Measurements from ENCODE around the gene STAMBP.
A peak's percentile ranks its signal among the peaks of the same experiment; 100 is the strongest.
"Not testable (repeated sequence)": the region's sequence is repeated elsewhere in the genome, so short reads cannot be mapped to it uniquely, and the experiment has no call there.

The STAMBP gene

DNA sequence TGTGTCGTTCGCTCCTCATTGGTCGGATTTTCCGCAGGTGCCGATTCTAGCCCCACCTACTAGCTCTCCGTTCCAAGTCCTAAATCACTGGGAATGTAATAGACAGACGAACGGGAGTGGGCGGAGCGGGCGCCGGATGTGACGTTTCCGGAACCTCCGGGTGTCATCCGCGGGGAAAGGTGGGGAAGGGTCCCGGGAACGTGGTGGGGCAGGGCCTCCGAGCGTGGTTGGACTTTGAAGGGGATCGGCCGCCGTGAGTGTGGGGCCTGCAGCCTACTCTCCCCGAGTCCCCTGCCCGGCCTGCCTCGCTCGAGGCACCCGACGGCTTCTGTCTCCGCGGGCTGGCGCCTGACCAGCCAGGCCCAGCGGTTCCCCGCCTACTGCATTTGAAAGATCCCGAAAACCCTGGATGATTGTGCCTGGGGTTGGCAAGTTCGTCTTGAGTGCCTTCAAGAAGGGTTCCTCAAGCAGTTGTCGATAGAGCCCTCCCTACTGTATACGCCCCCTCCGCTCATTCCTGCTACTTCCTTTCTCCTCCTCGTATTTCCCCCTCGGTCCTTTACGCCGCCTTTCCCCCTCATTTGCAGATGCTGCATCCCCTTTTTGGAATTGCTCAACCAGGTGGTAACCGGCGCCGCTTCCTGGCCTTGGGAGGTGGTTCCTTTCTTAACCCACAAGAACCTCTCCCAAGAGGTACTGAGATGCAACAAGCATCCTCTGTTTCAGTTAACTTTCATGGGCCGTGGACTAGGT lies at the start of gene STAMBP:
Gene STAMBP, plus strand, starts transcription at position 144 of the 753 bp plus-strand sequence. CDS start 1,896 bp downstream, outside the sequence.
- DNase-seq (ENCODE audit: low read depth in 1 of 2, low spot score in 1 of 2), result peak; percentile 70

GRCh38 chr2:73779467-73780236 lies 49.1 kb upstream of the STAMBP start, which contains the start of gene DUSP11:
DUSP11 (minus strand) TSS chr2:73780103; CDS start chr2:73779974, 129 bp downstream.
- peak; percentile 90 to 94 for DNase-seq (ENCODE audit: low read depth in 1 of 2, low spot score in 1 of 2)

- no peak for DNase-seq (ENCODE audit: low read depth in 1 of 2, low spot score in 1 of 2)
Observed at GRCh38 chr2:73780237-73780582, 48.6 kb upstream of the STAMBP start.

GRCh38 chr2:73783402-73783801 lies 45.4 kb upstream of the STAMBP start:
- DNase-seq (ENCODE audit: low read depth in 1 of 2, low spot score in 1 of 2), result not testable (repeated sequence)

- not testable (repeated sequence) for DNase-seq (ENCODE audit: low read depth in 1 of 2, low spot score in 1 of 2)
Observed at GRCh38 chr2:73783883-73784282, 44.9 kb upstream of the STAMBP start, which contains the start of gene C2orf78. C2orf78 (plus strand) TSS chr2:73784183; CDS start chr2:73784310, 127 bp downstream.

DNA sequence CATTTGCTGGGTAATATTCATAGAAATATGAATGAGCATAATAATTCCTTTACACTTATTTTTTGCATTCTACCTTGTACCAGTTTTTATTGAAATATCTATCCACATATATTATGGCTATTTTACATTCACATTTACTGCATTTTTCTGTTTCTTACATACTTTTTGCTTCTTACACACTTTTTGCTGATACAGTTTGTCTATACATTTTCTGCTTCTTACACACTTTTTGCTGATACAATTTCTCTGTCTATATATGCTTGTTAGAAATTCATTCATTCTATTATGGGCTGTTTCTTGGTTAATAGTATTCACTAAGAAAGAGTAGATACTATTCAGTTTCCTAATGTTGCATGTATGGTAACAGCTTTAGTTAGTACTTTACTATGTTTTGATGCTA lies 16.9 kb upstream of the STAMBP start:
- no peak for DNase-seq (ENCODE audit: low read depth in 1 of 2, low spot score in 1 of 2)

- no peak for DNase-seq (ENCODE audit: low read depth in 1 of 2, low spot score in 1 of 2)
Observed at GRCh38 chr2:73812635-73813034, 16.1 kb upstream of the STAMBP start.

DNA sequence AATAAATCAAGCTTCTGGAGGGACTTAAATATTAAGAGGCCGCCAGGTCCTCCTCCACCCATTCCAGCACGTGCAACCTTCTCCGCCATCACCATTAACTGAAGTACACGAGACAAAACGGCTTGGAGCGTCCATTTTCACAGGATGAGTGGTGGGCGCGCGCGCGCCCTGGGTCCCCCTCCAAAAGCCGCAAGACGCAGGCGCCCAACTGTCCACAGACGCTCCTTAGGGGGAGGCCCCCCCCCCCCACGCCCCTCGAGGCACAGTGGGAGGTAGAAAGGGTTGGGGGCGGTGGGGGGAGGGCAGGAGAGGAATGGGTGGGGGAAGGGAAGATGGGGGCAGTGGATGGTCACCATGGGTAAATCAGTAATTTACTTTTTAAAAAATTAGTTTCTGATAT lies 10.5 kb upstream of the STAMBP start:
- no peak for DNase-seq (ENCODE audit: low read depth in 1 of 2, low spot score in 1 of 2)

DNA sequence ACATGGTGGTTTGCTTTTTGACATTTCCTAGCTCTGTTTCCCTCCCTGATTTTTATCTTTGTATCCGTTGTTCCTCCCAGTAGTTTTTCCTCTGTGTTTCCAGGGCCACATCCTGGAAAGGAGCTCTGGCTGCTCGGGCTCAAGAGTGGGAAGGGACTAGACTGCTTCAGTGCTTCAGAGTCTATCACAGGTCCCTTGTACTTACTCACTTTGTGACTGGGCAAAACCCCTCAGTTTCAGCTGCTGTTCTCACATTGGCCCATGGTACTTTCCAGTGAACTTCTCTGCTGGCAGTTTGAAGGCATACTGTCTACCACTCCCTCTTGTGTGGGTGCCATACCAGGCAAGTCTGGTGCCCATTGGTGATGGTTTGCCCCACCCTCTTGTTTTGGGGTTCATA lies 7.5 kb upstream of the STAMBP start:
- no peak for DNase-seq (ENCODE audit: low read depth in 1 of 2, low spot score in 1 of 2)

DNA sequence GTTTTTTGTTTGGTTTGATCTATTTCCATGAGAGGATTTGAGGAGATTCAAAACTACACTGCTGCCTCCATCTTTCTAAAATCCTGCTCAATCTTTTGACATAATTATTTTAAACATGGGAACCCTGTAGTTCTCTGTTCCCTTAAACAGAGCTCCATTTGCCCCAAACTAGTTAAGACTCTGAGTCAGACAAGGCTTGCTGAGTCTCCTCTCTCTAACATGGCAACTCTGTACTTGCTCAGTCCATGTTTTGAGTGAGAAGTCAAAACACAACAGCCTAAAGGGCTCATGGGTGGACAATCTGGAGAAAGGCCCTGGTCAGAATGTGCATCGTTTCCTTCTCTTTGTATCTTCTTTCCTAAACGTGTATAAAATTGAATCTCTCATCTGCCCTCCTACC lies 7.1 kb upstream of the STAMBP start:
- no peak for DNase-seq (ENCODE audit: low read depth in 1 of 2, low spot score in 1 of 2)

DNA sequence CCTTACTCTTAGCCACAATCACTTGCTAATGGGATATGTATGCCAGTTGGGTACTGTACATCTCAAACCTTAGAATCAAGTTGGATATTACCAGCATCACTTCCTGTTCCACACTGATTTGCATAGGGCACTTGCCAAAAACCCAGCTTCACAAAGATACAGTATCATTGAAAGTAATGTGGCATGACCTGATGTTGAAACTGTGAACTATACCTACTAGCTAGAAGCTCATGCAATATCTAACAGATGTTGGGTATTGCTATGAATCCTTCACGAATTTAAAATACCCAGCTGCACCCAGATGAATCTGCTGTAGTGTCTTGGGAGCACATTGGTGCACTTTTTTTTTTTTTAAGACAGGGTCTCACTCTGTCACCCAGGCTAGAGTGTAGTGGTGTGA lies 6.5 kb upstream of the STAMBP start:
- no peak for DNase-seq (ENCODE audit: low read depth in 1 of 2, low spot score in 1 of 2)

- no peak for DNase-seq (ENCODE audit: low read depth in 1 of 2, low spot score in 1 of 2)
Observed at GRCh38 chr2:73822991-73823390, 5.8 kb upstream of the STAMBP start.

GRCh38 chr2:73823416-73823815 lies 5.3 kb upstream of the STAMBP start:
- no peak for DNase-seq (ENCODE audit: low read depth in 1 of 2, low spot score in 1 of 2)

- no peak for DNase-seq (ENCODE audit: low read depth in 1 of 2, low spot score in 1 of 2)
Observed at GRCh38 chr2:73823916-73824523, 4.7 kb upstream of the STAMBP start.

- DNase-seq (ENCODE audit: low read depth in 1 of 2, low spot score in 1 of 2), result no peak
Observed at GRCh38 chr2:73825408-73825807, 3.4 kb upstream of the STAMBP start.

DNA sequence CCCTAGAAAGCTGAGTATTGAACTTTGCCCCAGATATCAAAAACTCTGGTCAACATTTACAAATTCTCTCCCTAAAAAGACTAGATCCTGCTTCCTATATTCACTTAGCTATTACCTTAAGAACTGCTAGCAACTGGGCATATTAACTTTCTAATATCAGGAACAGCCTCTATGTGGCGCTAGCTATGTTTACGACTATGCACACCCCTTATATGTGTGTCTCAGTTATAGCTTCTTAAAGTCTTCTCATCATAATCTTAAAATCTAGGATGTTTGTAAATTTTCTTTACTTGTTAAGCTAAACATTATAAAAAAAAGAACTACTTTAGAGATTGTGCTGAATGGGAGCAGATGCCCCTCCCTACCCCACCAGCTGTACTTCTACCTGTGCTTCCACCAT lies 1.7 kb upstream of the STAMBP start:
- DNase-seq (ENCODE audit: low read depth in 1 of 2, low spot score in 1 of 2), result no peak

- no peak for DNase-seq (ENCODE audit: low read depth in 1 of 2, low spot score in 1 of 2)
Observed at GRCh38 chr2:73827660-73828388, 937 bp upstream of the STAMBP start.

GRCh38 chr2:73828389-73828817 lies 358 bp upstream of the STAMBP start:
- DNase-seq (ENCODE audit: low read depth in 1 of 2, low spot score in 1 of 2), result no peak

DNA sequence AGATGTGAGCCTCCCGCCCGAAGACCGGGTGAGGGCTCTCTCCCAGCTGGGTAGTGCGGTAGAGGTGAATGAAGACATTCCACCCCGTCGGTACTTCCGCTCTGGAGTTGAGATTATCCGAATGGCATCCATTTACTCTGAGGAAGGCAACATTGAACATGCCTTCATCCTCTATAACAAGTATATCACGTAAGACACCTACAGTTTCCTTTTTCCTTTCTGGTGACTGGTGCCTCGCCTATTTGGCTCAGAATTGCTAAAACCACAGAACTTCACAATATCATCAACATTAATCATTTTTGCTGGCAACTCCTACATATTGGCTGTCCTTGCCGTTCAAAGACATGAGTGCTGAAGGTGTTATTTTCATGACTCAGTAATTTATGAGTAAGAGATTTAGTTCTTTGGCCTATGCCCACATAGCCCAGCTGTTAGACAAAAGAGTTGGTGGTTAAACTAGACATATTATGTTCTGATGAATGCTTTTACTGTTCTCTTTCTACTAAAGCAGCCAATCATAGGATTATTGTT lies 2.2 kb downstream of the STAMBP start:
- no peak for DNase-seq (ENCODE audit: low read depth in 1 of 2, low spot score in 1 of 2)

DNA sequence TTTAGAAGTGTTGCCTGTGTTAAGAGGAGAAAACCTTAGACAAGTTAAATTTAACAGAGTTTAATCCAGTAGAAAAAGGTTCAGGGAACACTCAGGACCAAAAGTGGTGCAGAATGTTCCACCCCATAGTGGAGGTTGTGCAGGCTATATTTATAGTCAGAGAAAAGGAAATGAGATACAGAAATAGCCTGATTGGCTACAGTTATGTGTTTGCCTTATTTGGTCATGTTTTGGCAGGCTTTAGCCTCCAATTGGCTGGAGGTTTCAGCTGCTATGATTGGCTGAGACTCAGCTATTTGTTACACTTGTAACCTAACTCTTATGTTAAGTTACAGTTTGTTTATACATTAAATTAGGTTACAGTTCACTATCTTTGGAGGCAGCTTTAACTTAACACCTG lies 4.2 kb downstream of the STAMBP start:
- DNase-seq (ENCODE audit: low read depth in 1 of 2, low spot score in 1 of 2), result no peak

Data from stimulated activated CD4-positive, alpha-beta T cell treated with anti-CD3 and anti-CD28 coated beads, Interleukin-15, amount 100 ng/mL, for 1 hour (primary cell).